Neural progenitor cell (in vitro differentiated cells): ENCODE results near the gene HSD11B2. TPM values are rescaled to one million over a fixed set of nuclear protein-coding genes. Genes with fewer than 3 reads are reported as not detected.

ENCODE experiments used
- DNase-seq: peaks from one replicate; pipeline ENCODE4 v3.0.0-alpha.2; 2016; ENCODE audit warnings: low spot score
- H2AFZ ChIP-seq: fragments of 200-600 bp; sonication (generic); replicated peaks from 2 replicates; pipeline ENCODE4 v1.6.1; 2016; ENCODE audit warnings: antibody characterized with exemption
- H3F3A ChIP-seq: fragments of 200-600 bp; sonication (generic); 2 replicates; pipeline ENCODE4 v1.6.1; 2016; ENCODE audit warnings: antibody characterized with exemption, low read depth
- H3K27ac ChIP-seq: fragments of 200-600 bp; sonication (generic); 2 replicates; pipeline ENCODE4 v1.5.1; 2016; ENCODE audit warnings: mild to moderate bottlenecking
- H3K27me3 ChIP-seq: fragments of 200-600 bp; sonication (generic); 2 replicates; pipeline ENCODE4 v1.6.1; 2016; ENCODE audit warnings: mild to moderate bottlenecking, moderate library complexity
- H3K36me3 ChIP-seq: fragments of 200-600 bp; sonication (generic); 2 replicates; pipeline ENCODE4 v1.5.1; 2016
- H3K4me1 ChIP-seq: fragments of 200-600 bp; sonication (generic); 2 replicates; pipeline ENCODE4 v1.6.1; 2016; ENCODE audit warnings: mixed run types
- H3K4me2 ChIP-seq: fragments of 200-600 bp; sonication (generic); 2 replicates; pipeline ENCODE4 v1.6.1; 2016
- H3K4me3 ChIP-seq: fragments of 200-600 bp; sonication (generic); 2 replicates; pipeline ENCODE4 v1.5.1; 2016
- H3K79me2 ChIP-seq: fragments of 200-600 bp; sonication (generic); 2 replicates; pipeline ENCODE4 v1.6.1; 2016; ENCODE audit warnings: low read depth
- H3K9ac ChIP-seq: fragments of 200-600 bp; sonication (generic); 2 replicates; pipeline ENCODE4 v1.6.1; 2016
- H3K9me3 ChIP-seq: fragments of 200-600 bp; sonication (generic); 2 replicates; pipeline ENCODE4 v1.5.1; 2016; ENCODE audit warnings: low read depth
- H4K20me1 ChIP-seq: fragments of 200-600 bp; sonication (generic); 2 replicates; pipeline ENCODE4 v1.6.1; 2016; ENCODE audit warnings: low read depth
- H3K27ac Mint-ChIP-seq: 3 replicates; pipeline ENCODE4 v1.8.0; 2021; ENCODE audit warnings: mixed read lengths
- H3K27me3 Mint-ChIP-seq: 2 replicates; pipeline ENCODE4 v1.8.0; 2022; ENCODE audit warnings: low read depth, mild to moderate bottlenecking, inconsistent platforms, moderate library complexity, mixed read lengths; ENCODE audit not compliant: insufficient read depth
- H3K36me3 Mint-ChIP-seq: 3 replicates; pipeline ENCODE4 v1.8.0; 2021; ENCODE audit warnings: mixed read lengths
- H3K4me1 Mint-ChIP-seq: 3 replicates; pipeline ENCODE4 v1.8.0; 2021; ENCODE audit warnings: mixed read lengths
- H3K4me3 Mint-ChIP-seq: 3 replicates; pipeline ENCODE4 v1.8.0; 2021; ENCODE audit warnings: mild to moderate bottlenecking, moderate library complexity, mixed read lengths
- H3K9me3 Mint-ChIP-seq: 3 replicates; pipeline ENCODE4 v1.8.0; 2020; ENCODE audit warnings: mixed read lengths
- CTCF ChIP-seq: fragments of 200-600 bp; sonication (generic); IDR thresholded peaks from 2 replicates; pipeline ENCODE4 v1.5.1; 2017; ENCODE audit warnings: antibody characterized with exemption, mild to moderate bottlenecking
- EZH2 ChIP-seq: fragments of 200-600 bp; sonication (generic); IDR thresholded peaks from 2 replicates; pipeline ENCODE4 v1.6.1; 2017; ENCODE audit warnings: antibody characterized with exemption, mild to moderate bottlenecking, moderate library complexity
- EZH2phosphoT487 ChIP-seq: fragments of 200-600 bp; sonication (generic); IDR thresholded peaks from 2 replicates; pipeline ENCODE4 v1.6.1; 2017; ENCODE audit warnings: antibody characterized with exemption
- total RNA-seq: library from RNA; depleted of rRNA; stranded (reverse); fragments of >200 nt; gene quantifications from 2 replicates; pipeline ENCODE4 v1.2.3, GENCODE V29; 2015; ENCODE audit warnings: low replicate concordance

The HSD11B2 gene
- total RNA-seq, 1 donor from 2014 or later: not detected

DNA sequence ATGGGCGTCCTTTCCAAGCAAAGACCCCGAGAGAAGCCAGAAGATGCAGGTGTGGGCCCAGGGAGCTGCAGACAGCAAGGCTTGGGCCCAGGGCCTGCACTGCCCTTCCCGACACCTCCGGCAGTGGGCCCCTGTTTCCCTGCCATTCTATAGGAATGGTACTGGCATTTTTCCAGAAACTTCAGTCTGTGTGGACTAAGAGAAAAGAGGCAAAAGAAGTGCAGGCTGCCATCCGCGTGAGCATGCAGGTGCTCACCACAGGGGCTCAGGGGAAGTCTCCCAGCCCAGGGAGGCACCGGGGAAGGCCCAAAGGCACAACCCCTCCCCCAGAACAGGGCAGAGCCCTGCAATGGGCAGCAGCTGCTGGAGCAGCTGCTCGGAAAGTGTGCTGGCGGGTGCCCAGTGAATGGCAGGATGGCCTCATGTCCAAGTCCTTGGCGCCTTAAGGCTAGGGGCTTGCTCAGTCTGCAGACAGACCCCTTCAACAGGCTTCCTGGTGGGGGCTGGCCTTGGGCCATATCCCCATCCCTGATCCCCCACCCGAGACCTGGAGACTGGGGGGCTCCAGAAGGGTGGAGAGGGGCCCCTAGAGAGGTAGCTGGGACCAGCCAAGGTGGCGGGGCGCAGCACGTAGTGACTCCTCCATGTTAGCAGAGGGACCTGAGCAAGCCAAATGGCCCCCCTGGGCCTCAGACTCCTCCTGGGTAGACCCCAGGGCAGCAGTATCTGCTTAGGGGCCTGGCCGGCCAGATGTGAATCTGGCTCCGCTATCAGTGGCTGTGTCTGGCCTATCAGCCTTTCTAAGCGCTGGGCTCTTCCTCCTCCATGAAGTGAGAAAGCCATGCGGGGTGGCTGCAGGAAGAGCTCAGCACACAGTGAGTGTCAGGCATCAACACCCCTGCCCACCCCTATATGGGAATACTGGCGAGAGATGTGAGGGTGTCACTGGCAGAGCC lies 30.9 kb upstream of the HSD11B2 start:
- Histone ChIP-seq H3K79me2 (no peaks in the 10 kb centered on the region), H3K27me3 (peaks cover 27% of the 10 kb centered on the region), H3K27ac (no peak overlapping the region), H3K9me3 (no peaks in the 10 kb centered on the region), H2AFZ (no peak overlapping the region), H4K20me1 (peaks cover 10% of the 10 kb centered on the region), H3K4me2 (no peak overlapping the region), H3F3A (peaks cover 21% of the 10 kb centered on the region), H3K4me3 (no peak overlapping the region), H3K4me1 (peaks cover 29% of the 10 kb centered on the region), H3K9ac (no peak overlapping the region), H3K36me3 (no peaks in the 10 kb centered on the region)
- TF ChIP-seq CTCF (peak; percentile 3), EZH2 (no peak), EZH2phosphoT487 (no peak)
- Mint-ChIP-seq H3K36me3 (peaks cover 3% of the 10 kb centered on the region), H3K4me3 (no peak overlapping the region), H3K9me3 (no peaks in the 10 kb centered on the region), H3K4me1 (peaks cover 20% of the 10 kb centered on the region), H3K27ac (no peak overlapping the region), H3K27me3 (peaks cover 10% of the 10 kb centered on the region)
- no peak for DNase-seq

GRCh38 chr16:67400901-67401300 lies 30.0 kb upstream of the HSD11B2 start:
- Mint-ChIP-seq H3K4me1 (peaks cover 12% of the 10 kb centered on the region), H3K4me3 (no peak overlapping the region), H3K27ac (no peak overlapping the region), H3K27me3 (peaks cover 4% of the 10 kb centered on the region), H3K36me3 (peaks cover 3% of the 10 kb centered on the region), H3K9me3 (no peaks in the 10 kb centered on the region)
- TF ChIP-seq CTCF: no peak
- no peak for TF ChIP-seq EZH2phosphoT487
- TF ChIP-seq EZH2: no peak
- peaks cover 1% of the 10 kb centered on the region for H4K20me1 ChIP-seq
- H3K4me2 ChIP-seq: no peak overlapping the region
- no peak overlapping the region for H3K4me3 ChIP-seq
- no peak overlapping the region for H3K9ac ChIP-seq
- peaks cover 18% of the 10 kb centered on the region for H3K27me3 ChIP-seq
- H3K79me2 ChIP-seq: no peaks in the 10 kb centered on the region
- H2AFZ ChIP-seq: no peak overlapping the region
- peaks cover 21% of the 10 kb centered on the region for H3K4me1 ChIP-seq
- H3K9me3 ChIP-seq: no peaks in the 10 kb centered on the region
- no peak for DNase-seq
- H3F3A ChIP-seq: peaks cover 12% of the 10 kb centered on the region
- H3K36me3 ChIP-seq: no peaks in the 10 kb centered on the region
- H3K27ac ChIP-seq: no peak overlapping the region

DNA sequence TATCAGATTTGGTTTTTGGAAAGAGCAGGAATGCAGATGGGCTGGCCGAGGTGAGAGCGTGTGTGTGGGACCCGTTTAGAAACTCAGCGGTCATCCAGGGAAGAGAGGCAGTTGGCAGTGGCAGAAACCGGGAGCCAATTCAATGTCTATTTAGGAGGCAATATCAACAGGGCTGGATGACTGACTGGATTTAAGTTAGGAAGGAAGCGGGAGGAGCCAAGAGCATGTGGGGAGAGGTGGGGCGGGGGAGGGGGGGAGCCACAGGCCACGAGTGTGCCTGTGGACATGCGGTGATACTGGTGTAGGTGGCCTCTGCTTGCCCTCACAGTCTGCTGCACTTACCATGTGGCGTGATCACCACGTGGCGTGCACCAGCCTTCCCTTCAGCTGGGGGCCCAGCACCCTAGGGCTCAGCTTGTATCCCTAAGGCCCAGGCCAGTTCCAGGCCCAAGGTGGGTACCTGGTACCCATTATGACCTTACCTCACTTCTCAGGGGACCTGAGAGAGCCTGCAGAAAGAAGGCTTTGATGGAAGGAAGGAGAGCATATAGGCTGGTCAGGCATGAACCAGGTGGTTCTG lies 26.9 kb upstream of the HSD11B2 start:
- H3K4me3 ChIP-seq: no peak overlapping the region
- no peak for DNase-seq
- no peaks in the 10 kb centered on the region for H3K36me3 ChIP-seq
- H3K9me3 ChIP-seq: no peaks in the 10 kb centered on the region
- H3K4me2 ChIP-seq: no peak overlapping the region
- H3K27ac ChIP-seq: no peak overlapping the region
- H3K79me2 ChIP-seq: no peaks in the 10 kb centered on the region
- H3K27ac Mint-ChIP-seq: no peak overlapping the region
- no peaks in the 10 kb centered on the region for H3F3A ChIP-seq
- peaks cover 5% of the 10 kb centered on the region for H3K27me3 Mint-ChIP-seq
- H3K36me3 Mint-ChIP-seq: peaks cover 3% of the 10 kb centered on the region
- peaks cover 11% of the 10 kb centered on the region for H3K4me1 Mint-ChIP-seq
- H3K4me1 ChIP-seq: peaks cover 4% of the 10 kb centered on the region
- TF ChIP-seq EZH2phosphoT487 (no peak), EZH2 (no peak), CTCF (no peak)
- no peaks in the 10 kb centered on the region for H4K20me1 ChIP-seq
- H3K9ac ChIP-seq: no peak overlapping the region
- no peaks in the 10 kb centered on the region for H3K9me3 Mint-ChIP-seq
- H3K4me3 Mint-ChIP-seq: no peak overlapping the region
- no peak overlapping the region for H2AFZ ChIP-seq
- peaks cover 2% of the 10 kb centered on the region for H3K27me3 ChIP-seq
